LoVo (cell line): Measurements from ENCODE around the gene IDH3B.
A peak's percentile ranks its signal among the peaks of the same experiment; 100 is the strongest.

Experiments
- DNase-seq: peaks from one replicate; pipeline ENCODE4 v3.0.0-alpha.2; 2016; ENCODE audit warnings: low spot score

IDH3B gene

DNA sequence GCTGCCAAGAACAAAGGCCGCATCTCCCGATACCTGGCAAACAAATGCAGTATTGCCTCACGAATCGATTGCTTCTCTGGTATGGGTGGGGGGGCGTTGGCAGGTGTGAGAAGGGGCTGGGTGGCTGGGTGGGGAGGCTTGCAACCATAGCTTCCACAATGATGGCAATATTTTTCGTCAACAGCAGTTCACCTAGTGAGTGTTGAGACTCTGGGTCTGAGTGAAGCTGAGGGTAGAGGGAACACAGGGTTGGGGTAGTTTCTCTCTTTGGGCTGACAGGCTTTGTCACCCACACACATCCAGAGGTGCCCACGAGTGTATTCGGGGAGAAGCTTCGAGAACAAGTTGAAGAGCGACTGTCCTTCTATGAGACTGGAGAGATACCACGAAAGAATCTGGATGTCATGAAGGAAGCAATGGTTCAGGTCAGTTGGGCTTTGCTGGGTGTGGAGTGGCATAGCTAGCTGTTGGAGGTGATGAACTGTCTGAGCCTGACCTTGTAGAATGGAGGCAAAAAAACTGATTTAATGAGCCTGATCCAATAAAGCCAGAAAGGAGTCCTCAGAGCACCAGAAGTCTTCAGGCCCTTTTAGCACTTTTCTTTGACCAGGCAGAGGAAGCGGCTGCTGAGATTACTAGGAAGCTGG, 7.4 kb downstream of the IDH3B start:
- no peak for DNase-seq

DNA sequence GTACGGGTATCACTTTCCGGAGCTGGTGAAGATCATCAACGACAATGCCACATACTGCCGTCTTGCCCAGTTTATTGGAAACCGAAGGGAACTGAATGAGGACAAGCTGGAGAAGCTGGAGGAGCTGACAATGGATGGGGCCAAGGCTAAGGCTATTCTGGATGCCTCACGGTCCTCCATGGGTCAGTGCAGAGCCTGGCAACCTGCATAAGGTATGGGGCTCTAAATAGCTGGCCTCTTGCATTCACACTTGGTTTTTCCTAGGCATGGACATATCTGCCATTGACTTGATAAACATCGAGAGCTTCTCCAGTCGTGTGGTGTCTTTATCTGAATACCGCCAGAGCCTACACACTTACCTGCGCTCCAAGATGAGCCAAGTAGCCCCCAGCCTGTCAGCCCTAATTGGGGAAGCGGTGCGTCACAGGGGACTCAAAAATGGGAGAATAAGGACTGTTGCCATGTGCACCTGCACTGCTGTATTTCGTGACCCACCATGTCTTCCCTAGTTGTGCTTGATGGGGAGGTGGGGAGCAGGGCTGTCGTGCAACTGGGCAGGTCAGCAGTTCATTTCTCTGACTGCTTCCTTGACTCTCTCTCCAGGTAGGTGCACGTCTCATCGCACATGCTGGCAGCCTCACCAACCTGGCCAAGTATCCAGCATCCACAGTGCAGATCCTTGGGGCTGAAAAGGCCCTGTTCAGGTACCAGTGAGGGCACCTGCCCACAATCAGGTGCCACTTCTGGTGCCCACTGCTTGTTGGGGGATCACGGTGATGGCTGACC, 8.5 kb downstream of the IDH3B start:
- no peak for DNase-seq

GRCh38 chr20:2654831-2655230, 9.2 kb downstream of the IDH3B start:
- DNase-seq, result no peak

DNA sequence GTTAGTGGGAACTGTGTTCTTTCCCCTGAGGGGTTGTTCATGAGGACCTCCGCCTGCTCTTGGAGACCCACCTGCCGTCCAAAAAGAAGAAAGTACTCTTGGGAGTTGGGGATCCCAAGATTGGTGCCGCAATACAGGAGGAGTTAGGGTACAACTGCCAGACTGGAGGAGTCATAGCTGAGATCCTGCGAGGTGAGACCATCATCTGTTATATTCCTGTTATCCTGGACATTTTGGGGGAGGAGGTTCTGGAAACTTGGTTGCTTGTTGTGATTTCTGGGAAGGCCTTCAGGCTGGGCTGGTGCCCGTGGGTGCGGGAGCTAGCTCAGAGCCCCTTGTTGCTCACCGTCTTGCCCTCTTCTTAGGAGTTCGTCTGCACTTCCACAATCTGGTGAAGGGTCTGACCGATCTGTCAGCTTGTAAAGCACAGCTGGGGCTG, 9.6 kb downstream of the IDH3B start:
- DNase-seq, result no peak

GRCh38 chr20:2653556-2654383, 10.2 kb downstream of the IDH3B start:
- no peak for DNase-seq

- no peak for DNase-seq
Observed at GRCh38 chr20:2652724-2653555, 11.1 kb downstream of the IDH3B start.

DNA sequence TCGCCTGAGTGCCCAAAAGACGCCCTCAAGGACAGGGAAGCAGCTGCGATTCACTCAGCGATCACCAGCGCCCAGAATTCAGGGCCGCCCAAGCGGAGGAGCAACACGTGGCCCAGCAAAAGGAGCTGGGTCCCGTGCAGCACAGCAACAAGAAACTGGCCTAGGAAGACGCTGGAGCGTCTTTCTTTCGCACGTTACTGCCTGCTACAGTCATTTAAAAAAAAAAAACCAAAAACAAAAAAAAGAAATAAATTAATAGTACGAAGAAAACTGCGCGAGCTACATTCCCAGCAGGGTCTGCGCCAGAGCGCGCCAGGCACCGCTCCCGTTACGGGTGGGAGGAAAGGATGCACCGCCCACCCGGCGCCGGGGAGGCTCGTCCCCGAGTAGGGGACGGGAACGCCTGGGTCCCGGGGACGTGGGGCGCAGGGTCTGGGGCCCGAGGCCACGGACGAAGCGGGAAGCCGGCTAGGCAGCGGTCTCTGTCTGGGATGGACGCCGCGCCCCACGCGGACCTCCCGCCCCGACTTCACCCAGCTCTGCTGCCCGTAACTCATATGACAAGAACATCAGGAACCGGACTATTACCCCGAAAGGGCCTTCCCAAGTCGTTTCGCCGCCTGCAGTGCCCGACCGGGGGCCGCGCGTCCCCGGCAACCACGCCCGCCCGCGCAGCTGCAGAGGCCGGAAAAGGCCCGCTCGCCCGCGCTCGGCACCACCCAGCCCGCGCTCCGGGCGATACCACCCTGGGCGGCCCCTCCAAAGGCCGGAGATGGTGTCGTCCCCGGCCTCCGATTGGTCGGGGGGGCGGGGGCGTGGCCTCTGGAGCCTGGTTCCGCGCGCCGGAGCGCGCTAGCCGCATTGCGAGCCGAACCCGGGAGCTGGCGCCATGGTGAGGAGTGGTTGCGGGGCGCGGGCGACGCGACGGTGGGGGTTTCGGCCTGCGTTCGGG, 12.0 kb downstream of the IDH3B start, which contains the start of gene NOP56:
Gene NOP56, plus strand, starts transcription at position 861 of the 952 bp plus-strand sequence. Its CDS starts 29 bp downstream, at position 890.
- DNase-seq, result peak; percentile 90

DNA sequence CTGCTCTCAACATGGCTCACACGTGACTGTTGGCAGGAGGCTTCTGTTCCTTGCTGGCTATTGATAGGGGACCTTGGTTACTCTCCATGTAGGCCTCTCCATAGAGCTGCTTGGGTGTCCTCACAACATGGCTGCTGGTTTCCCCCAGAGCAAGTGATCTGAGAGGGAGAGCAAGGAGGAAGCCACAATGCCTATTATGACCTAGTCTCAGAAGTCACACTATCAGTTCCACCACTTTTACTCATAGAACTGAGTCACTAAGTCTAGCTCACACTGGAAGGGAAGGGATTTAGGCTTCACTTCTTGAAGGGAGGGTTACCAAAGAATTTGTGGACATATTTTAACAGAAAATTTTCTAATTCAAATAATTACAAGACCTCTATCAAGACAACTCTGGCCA, 20.3 kb downstream of the IDH3B start:
- no peak for DNase-seq

- DNase-seq, result no peak
Observed at GRCh38 chr20:2640899-2641298, 23.1 kb downstream of the IDH3B start.

- no peak for DNase-seq
Observed at GRCh38 chr20:2640260-2640659, 23.8 kb downstream of the IDH3B start.

GRCh38 chr20:2637246-2637645, 26.8 kb downstream of the IDH3B start:
- DNase-seq, result no peak

DNA sequence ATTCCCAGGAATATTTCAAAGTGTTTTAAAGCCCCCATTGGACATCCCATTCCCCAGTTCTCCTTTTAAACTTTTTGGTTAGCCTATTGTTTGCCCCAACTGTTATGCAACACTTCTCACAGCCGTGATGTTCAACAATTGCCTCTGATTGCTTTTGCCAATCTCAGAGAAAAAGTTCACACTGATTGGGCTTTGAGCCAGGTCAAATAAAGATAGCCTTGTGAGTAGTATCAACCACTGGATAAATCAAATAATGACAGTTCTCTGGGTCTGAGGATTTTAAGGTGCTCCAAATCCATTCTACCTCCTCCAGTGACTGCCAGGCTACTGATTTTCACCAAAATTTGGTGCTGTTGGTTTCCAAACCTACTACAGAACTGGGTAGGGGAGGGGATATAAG, 30.6 kb downstream of the IDH3B start:
- DNase-seq, result no peak

- no peak for DNase-seq
Observed at GRCh38 chr20:2631228-2631627, 32.8 kb downstream of the IDH3B start.

GRCh38 chr20:2626853-2627541, 37.0 kb downstream of the IDH3B start:
- peak; percentile 69 for DNase-seq

GRCh38 chr20:2625062-2625461, 39.0 kb downstream of the IDH3B start:
- no peak for DNase-seq

GRCh38 chr20:2624190-2624589, 39.8 kb downstream of the IDH3B start:
- no peak for DNase-seq

DNA sequence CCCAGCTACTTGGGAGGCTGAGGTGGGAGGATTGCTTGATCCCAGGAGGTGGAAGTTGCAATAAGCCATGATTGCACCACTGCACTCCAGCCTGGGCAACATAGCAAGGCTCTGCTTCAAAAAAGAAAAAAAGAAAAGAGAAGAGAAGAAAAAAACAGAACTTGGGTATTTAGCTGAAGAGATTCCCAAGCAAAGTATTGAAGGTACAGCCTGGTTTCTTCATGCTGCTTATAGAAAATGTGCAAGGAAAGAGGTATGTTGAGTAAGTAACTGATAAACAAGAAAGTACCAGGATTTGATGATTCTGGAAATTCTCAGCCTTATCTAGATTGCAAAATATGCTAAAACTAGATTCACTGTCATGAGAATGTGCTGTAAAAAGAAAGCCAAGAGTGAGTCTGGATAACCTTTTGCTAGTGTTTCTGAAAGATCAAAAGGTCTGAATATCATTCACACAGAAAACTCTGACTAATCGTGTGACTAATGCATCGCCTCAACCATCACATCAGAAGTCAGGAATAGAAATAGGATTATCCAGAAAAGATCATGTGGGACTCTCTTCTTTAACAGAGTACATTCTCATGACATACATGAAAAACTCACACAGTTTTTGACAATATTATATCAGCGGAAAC, 43.9 kb downstream of the IDH3B start:
- no peak for DNase-seq

DNA sequence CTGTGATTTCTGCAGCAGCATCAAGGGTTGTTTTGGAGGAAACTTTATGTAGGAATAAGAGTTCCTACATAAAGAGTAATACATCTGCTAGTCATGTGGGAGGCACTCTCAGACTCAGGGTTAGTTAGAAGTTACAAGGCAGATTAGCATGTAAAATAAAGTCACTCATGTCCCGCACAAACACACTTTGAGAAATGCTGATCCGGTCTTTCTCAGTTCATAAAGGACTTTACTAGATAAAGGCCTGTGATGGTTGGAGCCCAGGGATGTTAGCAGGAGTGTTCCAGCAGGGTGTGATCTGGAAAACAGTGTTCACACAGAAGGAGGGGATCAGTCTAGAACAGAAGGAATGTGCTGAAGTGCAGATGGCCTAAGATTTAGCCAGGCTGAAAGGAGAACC, 44.7 kb downstream of the IDH3B start:
- DNase-seq, result no peak

- DNase-seq, result no peak
Observed at GRCh38 chr20:2618815-2619214, 45.2 kb downstream of the IDH3B start.
